ACHN (cell line): ENCODE data around the gene USP2.

Experiments
- DNase-seq: peaks from one replicate; pipeline ENCODE4 v3.0.0-alpha.2; 2015
- in situ Hi-C: cut with HindIII; loops from 2 replicates; pipeline ENCODE4 v1.10.0; 2017; ENCODE audit warnings: low sequenced_read_pairs, low pct_ligation_motif_present, low pct_unique_long_range_greater_than_20kb

The USP2 gene

GRCh38 chr11:119368121-119369034 is 13.1 kb downstream of the USP2 start:
- no peak for DNase-seq
- in situ Hi-C loops = no loop called here

- in situ Hi-C loops = no loop called here
- no peak for DNase-seq
Observed at GRCh38 chr11:119367661-119368120, 13.8 kb downstream of the USP2 start.

GRCh38 chr11:119366690-119367620 is 14.5 kb downstream of the USP2 start:
- no peak for DNase-seq
- in situ Hi-C loops = no loop called here

- in situ Hi-C loops = no loop called here
Observed at GRCh38 chr11:119365071-119365591, 16.4 kb downstream of the USP2 start.

DNA sequence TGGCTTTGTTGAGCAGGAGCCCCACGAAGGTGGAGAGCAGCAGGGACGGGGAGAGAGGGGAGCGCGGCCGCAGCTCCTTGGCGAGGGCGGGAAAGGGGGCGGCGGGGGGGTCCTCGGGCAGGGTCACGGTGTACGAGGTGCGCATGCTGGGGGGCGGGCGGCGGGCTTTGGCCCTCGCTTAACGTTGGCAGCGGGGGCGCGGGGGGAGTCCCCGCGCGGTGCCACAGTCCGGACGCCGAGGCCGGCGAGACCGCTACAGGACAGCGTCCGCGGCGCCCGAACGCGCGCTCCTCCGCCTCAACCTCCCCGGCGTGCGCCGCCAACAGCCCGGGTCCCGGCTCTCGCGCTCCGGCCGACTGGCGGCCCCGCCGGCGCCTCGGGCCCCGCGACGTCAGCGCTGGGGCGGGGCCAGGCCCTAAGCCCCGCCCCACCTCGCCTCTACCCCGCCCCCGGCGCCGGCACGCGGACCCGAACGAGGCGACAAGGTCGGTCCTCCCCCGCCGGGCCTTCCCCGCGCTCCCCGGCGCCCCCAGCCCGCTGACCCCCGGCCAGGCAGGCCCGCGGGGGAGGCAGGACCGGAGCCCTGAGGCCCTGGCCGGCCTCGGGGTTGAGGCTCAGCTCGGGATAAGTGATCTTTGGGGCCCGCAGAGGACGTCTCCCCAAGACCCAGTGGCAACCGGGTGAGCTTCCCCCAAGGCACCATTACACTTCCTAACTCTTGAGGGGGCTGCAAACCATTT is 17.5 kb downstream of the USP2 start:
- peak; percentile 48 for DNase-seq

More at GRCh38 chr11:119365071-119365591, 16.4 kb downstream of the USP2 start:
- no peak for DNase-seq

GRCh38 chr11:119363081-119363850 is 18.2 kb downstream of the USP2 start:
- in situ Hi-C loops = no loop called here
- no peak for DNase-seq

More for the DNA sequence above, 17.5 kb downstream of the USP2 start:
- in situ Hi-C loops = no loop called here

DNA sequence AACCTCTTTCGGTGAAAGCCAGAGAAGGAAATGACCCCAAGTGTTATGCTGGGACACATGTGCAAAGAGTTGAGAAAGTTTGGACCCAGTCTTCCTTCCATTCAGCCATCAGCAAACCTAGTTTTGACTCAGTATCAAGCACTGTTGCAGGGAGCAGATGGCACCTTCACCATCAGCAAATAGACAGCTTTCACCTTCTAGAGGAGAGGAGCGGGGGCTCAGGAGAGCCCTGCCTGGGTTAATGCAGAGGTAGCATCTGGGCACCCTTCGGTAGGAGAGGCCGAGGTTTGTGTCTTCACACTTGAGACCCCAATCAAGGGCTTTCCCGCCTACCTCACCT is 18.8 kb downstream of the USP2 start:
- in situ Hi-C loops = no loop called here
- no peak for DNase-seq

DNA sequence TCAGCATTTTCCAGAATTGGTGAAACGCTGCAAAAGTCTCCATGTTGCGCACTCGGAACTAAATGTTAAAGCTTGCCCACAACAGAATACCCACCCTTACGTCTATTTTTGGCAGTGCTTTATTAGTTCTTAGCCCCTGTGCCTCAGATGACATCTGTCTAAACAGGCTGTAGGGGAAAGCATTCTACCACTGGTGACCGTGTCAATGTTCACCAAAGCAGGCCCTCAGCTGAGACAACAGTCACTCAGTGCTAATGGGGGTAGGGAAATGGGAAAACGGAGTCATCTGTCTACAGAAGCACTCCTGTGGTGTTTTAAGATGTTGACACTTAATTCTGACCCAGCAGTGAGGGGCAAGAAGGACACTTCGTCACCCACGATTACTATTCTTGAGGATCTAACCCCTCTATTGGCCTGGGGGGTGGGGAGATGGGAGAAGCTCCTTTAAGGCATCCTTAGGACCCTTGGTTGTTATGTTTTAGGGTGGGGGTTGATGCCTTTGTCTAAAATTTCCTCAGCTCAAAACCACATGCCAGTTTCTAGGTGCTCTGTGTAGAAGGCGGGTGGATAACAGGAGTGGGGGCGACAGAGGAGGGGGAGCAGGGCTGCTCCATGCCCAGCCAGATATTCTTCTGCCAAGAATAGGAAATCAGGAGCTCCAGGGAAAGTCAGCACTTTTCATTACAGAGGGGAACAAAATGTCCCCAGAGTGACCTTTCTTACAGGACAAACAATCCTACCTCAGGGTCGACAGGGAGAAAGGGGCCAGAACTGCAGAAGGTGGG is 19.4 kb downstream of the USP2 start:
- no peak for DNase-seq
- in situ Hi-C loops = no loop called here

- peak; percentile 72 for DNase-seq
- in situ Hi-C loops = no loop called here
Observed at GRCh38 chr11:119361056-119361787, 20.3 kb downstream of the USP2 start.

DNA sequence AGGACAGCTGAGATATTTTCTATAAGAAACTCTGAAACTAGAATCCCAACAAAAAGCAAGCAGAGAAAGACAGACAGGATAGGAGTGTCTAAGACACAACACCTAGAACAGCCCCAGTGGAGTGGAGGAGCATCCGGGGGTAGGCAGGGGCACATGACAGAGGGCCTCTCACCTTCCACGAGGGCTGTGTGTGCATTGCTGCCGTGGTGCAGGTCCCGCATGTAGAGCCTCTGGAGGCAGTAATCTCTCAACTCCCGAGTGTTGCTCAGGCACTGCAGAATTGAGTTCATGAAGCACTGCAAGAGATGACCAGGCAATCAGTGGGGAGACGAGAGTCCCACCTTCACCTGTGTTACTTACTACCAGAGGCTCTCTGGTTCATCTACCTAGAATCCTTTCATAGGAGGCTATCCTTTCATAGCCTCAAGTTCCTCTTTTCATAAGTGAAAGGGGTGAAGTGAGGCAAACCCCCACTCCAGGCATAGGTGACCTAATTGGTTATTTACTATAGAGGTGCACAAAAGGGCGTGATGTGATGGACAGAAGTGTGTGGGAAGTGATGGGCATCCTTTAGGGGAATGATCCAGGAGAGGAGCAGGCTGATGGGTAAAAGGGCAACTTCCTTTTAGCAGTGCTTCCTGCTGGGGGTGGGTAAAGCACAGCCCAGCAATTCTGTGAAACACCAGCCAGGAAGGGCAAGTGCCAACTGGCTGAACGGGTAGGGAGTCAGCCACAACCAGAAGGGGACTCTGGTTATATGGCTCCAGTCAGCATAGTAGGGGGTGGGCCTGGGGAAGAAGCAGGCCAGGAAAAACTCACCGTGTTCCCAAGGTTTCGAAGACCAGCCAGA is 21.9 kb downstream of the USP2 start:
- DNase-seq = no peak
- in situ Hi-C loops = no loop called here

- in situ Hi-C loops = no loop called here
Observed at GRCh38 chr11:119357074-119357473, 24.4 kb downstream of the USP2 start.

DNA sequence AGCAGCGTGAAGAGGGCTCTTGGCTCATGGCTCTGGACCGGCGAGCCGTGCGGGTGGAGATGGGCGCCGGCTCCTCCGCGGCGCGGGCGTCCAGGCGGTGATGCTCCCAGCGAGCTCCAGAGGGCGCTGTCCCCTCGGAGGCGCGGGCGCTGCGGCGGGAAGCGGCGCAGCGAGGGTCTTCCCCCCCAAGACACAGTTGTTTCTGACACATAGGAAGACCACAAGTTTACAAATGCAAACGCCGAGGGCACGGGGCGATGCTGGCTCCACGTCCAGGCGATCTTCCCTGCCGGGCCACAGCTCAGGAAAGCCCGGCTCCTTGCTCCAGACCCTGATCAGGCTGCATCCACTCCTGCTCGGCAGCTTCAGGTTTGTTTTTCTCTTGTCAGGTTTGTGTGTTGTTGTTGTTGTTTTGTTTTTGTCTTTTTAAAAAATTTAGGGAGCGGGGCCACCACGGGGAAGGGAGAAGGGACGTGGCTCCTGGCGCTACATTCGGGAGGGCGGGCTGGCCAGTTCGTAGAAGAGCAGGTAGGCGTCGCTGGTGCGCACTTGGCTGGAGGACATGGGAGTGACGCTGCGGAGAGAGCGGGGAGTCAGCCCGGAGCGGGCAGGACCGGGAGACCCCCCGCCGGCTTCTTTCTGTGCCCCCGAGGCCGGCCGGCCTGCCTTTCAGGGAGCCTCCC is 25.0 kb downstream of the USP2 start:
- peak; percentile 77 for DNase-seq
- in situ Hi-C loops = no loop called here

More at GRCh38 chr11:119357074-119357473, 24.4 kb downstream of the USP2 start:
- no peak for DNase-seq

GRCh38 chr11:119355091-119355843 is 26.2 kb downstream of the USP2 start:
- in situ Hi-C loops = no loop called here

GRCh38 chr11:119352857-119353260 is 28.6 kb downstream of the USP2 start:
- in situ Hi-C loops = no loop called here
- DNase-seq = no peak

More at GRCh38 chr11:119355091-119355843, 26.2 kb downstream of the USP2 start:
- no peak for DNase-seq
